Calu3 (cell line): ENCODE measurements around the gene CCR7. TPM values are rescaled to one million over a fixed set of nuclear protein-coding genes. Genes with fewer than 3 reads are reported as not detected.

Source experiments
- BruUV-seq: library from RNA; stranded (reverse); fragments of 400-500 nt; replicated peaks from 2 replicates; lab custom pipeline; 2021; lab: Mats Ljungman, UMichigan
- CTCF ChIA-PET: fragments of 300-600 bp; sonication (Branson Sonifier 250); formaldehyde crosslinking; loops from one replicate; lab custom pipeline; 2022; ENCODE audit warnings: antibody characterized with exemption; lab: Charles Lee
- DNase-seq: peaks from one replicate; pipeline ENCODE4 v3.0.0; 2022
- H3K27ac Mint-ChIP-seq: one replicate; pipeline ENCODE4 v1.8.0; 2022; ENCODE audit warnings: mixed read lengths; ENCODE audit not compliant: unreplicated experiment
- H3K27me3 Mint-ChIP-seq: one replicate; pipeline ENCODE4 v1.8.0; 2022; ENCODE audit warnings: mixed read lengths; ENCODE audit not compliant: unreplicated experiment
- H3K36me3 Mint-ChIP-seq: one replicate; pipeline ENCODE4 v1.8.0; 2022; ENCODE audit warnings: mild to moderate bottlenecking, moderate library complexity, mixed read lengths; ENCODE audit not compliant: insufficient read depth, unreplicated experiment
- H3K4me1 Mint-ChIP-seq: one replicate; pipeline ENCODE4 v1.8.0; 2022; ENCODE audit warnings: mild to moderate bottlenecking, low read depth, mixed read lengths; ENCODE audit not compliant: unreplicated experiment
- H3K4me3 Mint-ChIP-seq: one replicate; pipeline ENCODE4 v1.8.0; 2022; ENCODE audit warnings: mild to moderate bottlenecking, low read depth, moderate library complexity, mixed read lengths; ENCODE audit not compliant: unreplicated experiment
- H3K9me3 Mint-ChIP-seq: one replicate; pipeline ENCODE4 v1.8.0; 2022; ENCODE audit warnings: low read depth, mixed read lengths; ENCODE audit not compliant: unreplicated experiment
- CTCF ChIP-seq: fragments of 200-600 bp; IDR thresholded peaks from one replicate; pipeline ENCODE4 v1.8.0; 2022; ENCODE audit warnings: antibody characterized with exemption; ENCODE audit not compliant: unreplicated experiment
- intact Hi-C: fragments of 100-400 bp; cut with micrococcal nuclease; formaldehyde crosslinking; loops from one replicate; pipeline ENCODE4 v1.10.0; 2022; ENCODE audit not compliant: unreplicated experiment
- total RNA-seq: library from RNA; stranded (reverse); gene quantifications from 2 replicates; pipeline ENCODE4 v1.2.3, GENCODE V29; 2022

CCR7 gene
- total RNA-seq, 1 experiment from 2014 or later = not detected

GRCh38 chr17:40524243-40524965 lies 40.9 kb downstream of the CCR7 start:
- no peak for TF ChIP-seq CTCF
- Mint-ChIP-seq H3K27ac (no peak overlapping the region), H3K9me3 (peaks cover 12% of the 10 kb centered on the region), H3K27me3 (peaks cover 42% of the 10 kb centered on the region), H3K4me3 (no peak overlapping the region), H3K4me1 (peaks cover 13% of the 10 kb centered on the region), H3K36me3 (no peaks in the 10 kb centered on the region)
- no peak for DNase-seq
- no TSS peak for BruUV-seq
- CTCF ChIA-PET = interaction anchor here (0.5 to 68.2 kb wide), 24 partner anchors 10 to 838 kb away, joined by 3 to 4142 read pairs (median 5); partner anchors contain the start of genes CCR7, IGFBP4, LRRC3C and ORMDL3
- intact Hi-C loops = no loop called here

DNA sequence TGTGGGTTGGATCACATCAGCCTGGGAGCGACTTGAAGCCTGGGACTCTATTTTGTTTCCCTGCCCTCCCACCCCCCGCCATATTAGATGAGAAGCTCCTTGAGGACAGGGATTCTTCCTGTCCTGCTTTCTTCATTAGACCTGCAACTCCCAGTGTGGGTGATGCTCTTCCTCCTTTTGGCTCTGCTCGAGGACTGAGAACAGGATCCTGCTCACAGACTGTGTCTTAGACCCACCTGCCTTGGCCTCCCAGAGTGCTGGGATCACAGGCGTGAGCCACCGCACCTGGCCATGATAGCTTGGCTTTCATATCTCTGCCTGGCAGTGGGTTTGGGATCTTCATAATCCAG lies 42.3 kb downstream of the CCR7 start:
- CTCF ChIA-PET = interaction anchor here (0.5 to 68.2 kb wide), 16 partner anchors 11 to 1951 kb away, joined by 3 to 4142 read pairs (median 4); partner anchors contain the start of genes CCR7, GSDMB, IGFBP4 and TNS4

DNA sequence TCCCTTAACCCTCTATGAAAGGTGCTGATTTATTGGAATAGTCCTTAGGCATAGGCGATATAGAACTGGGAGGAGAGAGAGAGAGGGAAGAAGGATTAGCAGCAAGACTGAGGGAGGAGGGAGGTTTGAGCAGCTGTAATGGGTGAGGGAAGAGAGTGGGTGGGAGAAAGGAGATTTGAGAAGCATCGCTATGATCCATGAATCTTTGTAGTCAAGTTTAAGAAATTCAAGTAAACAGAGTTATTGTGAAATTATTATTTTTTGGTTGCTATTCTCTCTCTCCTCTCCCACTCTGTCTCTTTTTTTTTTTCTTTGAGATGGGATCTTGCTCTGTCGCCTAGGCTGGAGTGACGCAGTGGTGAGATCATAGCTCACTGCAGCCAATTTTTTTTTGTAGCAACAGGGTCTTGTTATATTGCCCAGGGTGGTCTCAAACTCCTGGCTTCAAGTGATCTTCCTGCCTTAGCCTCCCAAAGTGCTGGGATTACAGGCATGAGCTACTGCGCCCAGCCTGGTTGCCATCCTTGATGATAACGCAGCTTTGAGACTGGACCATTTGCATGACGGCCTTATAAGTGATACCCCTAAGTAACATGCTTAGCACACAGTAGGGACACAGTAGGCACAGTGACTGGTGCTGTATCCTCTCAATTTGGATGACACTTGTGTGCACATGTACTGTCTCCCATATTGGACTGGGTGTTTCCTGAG lies 42.9 kb downstream of the CCR7 start:
- DNase-seq = no peak
- H3K27ac Mint-ChIP-seq = no peak overlapping the region
- CTCF ChIA-PET = interaction anchor here (0.5 to 68.2 kb wide), 18 partner anchors 11 to 1951 kb away, joined by 3 to 4142 read pairs (median 4); partner anchors contain the start of genes CCR7, GSDMB, IGFBP4 and TNS4
- peaks cover 12% of the 10 kb centered on the region for H3K9me3 Mint-ChIP-seq
- peaks cover 32% of the 10 kb centered on the region for H3K4me1 Mint-ChIP-seq
- peaks cover under 1% of the 10 kb centered on the region for H3K36me3 Mint-ChIP-seq
- intact Hi-C loops = no loop called here
- no peak for TF ChIP-seq CTCF
- H3K4me3 Mint-ChIP-seq = no peak overlapping the region
- BruUV-seq = no TSS peak
- H3K27me3 Mint-ChIP-seq = peaks cover 30% of the 10 kb centered on the region

More for the DNA sequence above, 42.3 kb downstream of the CCR7 start:
- DNase-seq = no peak
- no peak overlapping the region for H3K4me3 Mint-ChIP-seq
- no peaks in the 10 kb centered on the region for H3K36me3 Mint-ChIP-seq
- H3K4me1 Mint-ChIP-seq = peaks cover 27% of the 10 kb centered on the region
- peaks cover 12% of the 10 kb centered on the region for H3K9me3 Mint-ChIP-seq
- no peak overlapping the region for H3K27ac Mint-ChIP-seq
- TF ChIP-seq CTCF = no peak
- no TSS peak for BruUV-seq
- peaks cover 30% of the 10 kb centered on the region for H3K27me3 Mint-ChIP-seq
- intact Hi-C loops = no loop called here

- peaks cover 15% of the 10 kb centered on the region for H3K9me3 Mint-ChIP-seq
- DNase-seq = no peak
- peaks cover 6% of the 10 kb centered on the region for H3K36me3 Mint-ChIP-seq
- CTCF ChIA-PET = interaction anchor here (0.7 to 68.2 kb wide), 11 partner anchors 10 to 833 kb away, joined by 3 to 4142 read pairs (median 5); partner anchors contain the start of genes CCR7, IGFBP4, PGAP3 and TNS4
- H3K27ac Mint-ChIP-seq = no peak overlapping the region
- no TSS peak for BruUV-seq
- H3K27me3 Mint-ChIP-seq = peaks cover 30% of the 10 kb centered on the region
- peaks cover 46% of the 10 kb centered on the region for H3K4me1 Mint-ChIP-seq
- H3K4me3 Mint-ChIP-seq = no peak overlapping the region
- intact Hi-C loops = no loop called here
- TF ChIP-seq CTCF = no peak
Measured at GRCh38 chr17:40520991-40521453, 44.2 kb downstream of the CCR7 start.
